MM.1S (cell line): ENCODE results near the gene TANK.
A peak's percentile ranks its signal among the peaks of the same experiment; 100 is the strongest.

Experiments
- DNase-seq: peaks from one replicate; pipeline ENCODE4 v3.0.0-alpha.2; 2015
- H2AFZ ChIP-seq: fragments of 300-600 bp; sonication (generic); 2 replicates; pipeline ENCODE4 v1.6.0; 2016; ENCODE audit warnings: antibody characterized with exemption, low read length
- H3F3A ChIP-seq: fragments of 300-600 bp; sonication (generic); 2 replicates; pipeline ENCODE4 v1.6.1; 2016; ENCODE audit warnings: mild to moderate bottlenecking, antibody characterized with exemption, low read length, moderate library complexity, mixed read lengths; ENCODE audit not compliant: insufficient read depth
- H3K27ac ChIP-seq: fragments of 300-600 bp; sonication (generic); 2 replicates; pipeline ENCODE4 v1.5.1; 2016; ENCODE audit warnings: mild to moderate bottlenecking, low read length
- H3K27me3 ChIP-seq: fragments of 300-600 bp; sonication (generic); replicated peaks from 2 replicates; pipeline ENCODE4 v1.6.0; 2016; ENCODE audit warnings: low read length; ENCODE audit not compliant: insufficient read depth
- H3K36me3 ChIP-seq: fragments of 300-600 bp; sonication (generic); replicated peaks from 2 replicates; pipeline ENCODE4 v1.6.1; 2016; ENCODE audit warnings: mild to moderate bottlenecking, low read length, mixed read lengths; ENCODE audit not compliant: insufficient read depth
- H3K4me1 ChIP-seq: fragments of 300-600 bp; sonication (generic); 2 replicates; pipeline ENCODE4 v1.6.1; 2016; ENCODE audit warnings: low read length, mixed read lengths
- H3K4me2 ChIP-seq: fragments of 300-600 bp; sonication (generic); 2 replicates; pipeline ENCODE4 v1.6.0; 2016; ENCODE audit warnings: low read depth, low read length
- H3K4me3 ChIP-seq: fragments of 300-600 bp; sonication (generic); 2 replicates; pipeline ENCODE4 v1.5.1; 2016; ENCODE audit warnings: low read length, mixed read lengths
- H3K79me2 ChIP-seq: fragments of 300-600 bp; sonication (generic); 2 replicates; pipeline ENCODE4 v1.6.1; 2016; ENCODE audit warnings: mixed run types, low read length, mixed read lengths
- H3K9ac ChIP-seq: fragments of 300-600 bp; sonication (generic); 2 replicates; pipeline ENCODE4 v1.6.1; 2016; ENCODE audit warnings: low read length, mixed read lengths
- H3K9me2 ChIP-seq: fragments of 300-600 bp; sonication (generic); replicated peaks from 2 replicates; pipeline ENCODE4 v1.6.1; 2016; ENCODE audit warnings: mild to moderate bottlenecking, low read length, mixed read lengths; ENCODE audit not compliant: insufficient read depth
- H3K9me3 ChIP-seq: fragments of 300-600 bp; sonication (generic); replicated peaks from 2 replicates; pipeline ENCODE4 v1.6.1; 2016; ENCODE audit warnings: mild to moderate bottlenecking, low read length, mixed read lengths; ENCODE audit not compliant: insufficient read depth
- H4K20me1 ChIP-seq: fragments of 300-600 bp; sonication (generic); 2 replicates; pipeline ENCODE4 v1.6.1; 2016; ENCODE audit warnings: mild to moderate bottlenecking, low read length, moderate library complexity, mixed read lengths; ENCODE audit not compliant: insufficient read depth
- CTCF ChIP-seq: fragments of 300-600 bp; sonication (generic); IDR thresholded peaks from 2 replicates; pipeline ENCODE4 v1.5.1; 2016; ENCODE audit warnings: antibody characterized with exemption, low read length, mixed read lengths
- EZH2 ChIP-seq: fragments of 300-600 bp; sonication (generic); optimal IDR thresholded peaks from 2 replicates; pipeline ENCODE3; 2017; ENCODE audit warnings: low read depth, mild to moderate bottlenecking, antibody characterized with exemption, low read length, mixed read lengths
- EZH2phosphoT487 ChIP-seq: fragments of 300-600 bp; sonication (generic); IDR thresholded peaks from 2 replicates; pipeline ENCODE4 v1.6.1; 2018; ENCODE audit warnings: antibody characterized with exemption, low read length

Gene TANK

GRCh38 chr2:161237392-161238264 lies 77.4 kb downstream of the TANK start:
- H3K4me1 ChIP-seq = no peaks in the 10 kb centered on the region
- H3K27me3 ChIP-seq = no peaks in the 10 kb centered on the region
- peak; percentile 37 for DNase-seq
- no peaks in the 10 kb centered on the region for H3K36me3 ChIP-seq
- H3K4me2 ChIP-seq = peak overlapping the region; percentile 72
- peak overlapping the region; percentile 28 for H2AFZ ChIP-seq
- peak overlapping the region; percentile 18; the same call in 1 of the 2 replicates for H3K9ac ChIP-seq
- no peaks in the 10 kb centered on the region for H3K9me2 ChIP-seq
- no peaks in the 10 kb centered on the region for H3F3A ChIP-seq
- no peaks in the 10 kb centered on the region for H3K9me3 ChIP-seq
- no peak for TF ChIP-seq CTCF
- no peak for TF ChIP-seq EZH2
- no peak for TF ChIP-seq EZH2phosphoT487
- no peak overlapping the region for H3K27ac ChIP-seq
- H3K79me2 ChIP-seq = no peaks in the 10 kb centered on the region
- no peaks in the 10 kb centered on the region for H4K20me1 ChIP-seq
- peak overlapping the region; percentile 61 for H3K4me3 ChIP-seq

- no peak for DNase-seq
- H3F3A ChIP-seq = no peaks in the 10 kb centered on the region
- peak overlapping the region; percentile 28 for H2AFZ ChIP-seq
These were observed 78.0 kb downstream of the TANK start for GRCh38 chr2:161238265-161238559.

DNA sequence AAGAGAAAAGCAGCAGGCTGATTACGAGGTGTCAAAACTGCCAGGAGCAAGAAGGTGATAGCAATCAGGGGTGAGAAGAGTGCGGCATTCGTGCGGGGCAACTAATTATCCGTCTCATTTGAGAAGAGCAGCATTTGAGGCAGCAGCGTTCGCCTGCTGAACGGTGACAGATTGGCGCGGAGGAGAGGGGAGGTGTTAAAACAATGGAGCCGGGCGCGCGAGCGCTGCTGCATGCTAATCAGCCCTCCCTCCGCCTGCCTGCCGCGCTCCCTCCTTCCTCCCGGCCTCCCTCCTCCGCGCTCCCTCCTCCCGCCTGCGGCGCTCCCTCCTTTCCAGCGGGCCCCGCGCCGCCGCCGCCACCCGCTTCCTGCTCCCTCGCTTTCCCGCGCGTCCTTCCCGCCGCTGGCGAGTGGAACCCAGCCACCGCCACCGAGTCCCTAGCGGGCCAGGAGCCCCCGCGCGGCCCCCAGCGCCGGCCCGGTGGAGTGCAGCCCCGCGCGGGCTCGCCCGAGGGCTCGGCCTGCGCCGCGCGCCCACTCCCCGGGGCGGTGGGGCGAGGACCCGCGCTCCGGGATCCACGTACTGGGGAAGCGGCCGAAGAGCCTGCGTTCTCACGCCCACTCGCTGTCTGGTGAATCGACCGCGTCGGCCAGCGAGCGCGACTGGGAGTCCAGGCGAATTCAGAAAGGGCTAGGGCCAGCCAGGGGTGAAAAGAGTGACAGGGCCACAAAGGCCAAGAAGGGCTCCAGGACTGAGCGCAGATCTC lies 78.5 kb downstream of the TANK start:
- no peak overlapping the region for H3K27ac ChIP-seq
- H3K9ac ChIP-seq = no peak overlapping the region
- H3K9me2 ChIP-seq = no peaks in the 10 kb centered on the region
- no peak for TF ChIP-seq EZH2
- H3K4me3 ChIP-seq = peak overlapping the region; percentile 61
- H3K27me3 ChIP-seq = no peaks in the 10 kb centered on the region
- H3K36me3 ChIP-seq = no peaks in the 10 kb centered on the region
- H3F3A ChIP-seq = no peaks in the 10 kb centered on the region
- no peaks in the 10 kb centered on the region for H3K9me3 ChIP-seq
- peak overlapping the region; percentile 72 for H3K4me2 ChIP-seq
- H2AFZ ChIP-seq = peak overlapping the region; percentile 28; the same call in 1 of the 2 replicates
- peak; percentile 31 for DNase-seq
- no peaks in the 10 kb centered on the region for H3K4me1 ChIP-seq
- H4K20me1 ChIP-seq = no peaks in the 10 kb centered on the region
- no peaks in the 10 kb centered on the region for H3K79me2 ChIP-seq

More at GRCh38 chr2:161238265-161238559, 78.0 kb downstream of the TANK start:
- no peak for TF ChIP-seq EZH2phosphoT487
- TF ChIP-seq CTCF = no peak
- TF ChIP-seq EZH2 = no peak
- no peaks in the 10 kb centered on the region for H3K9me2 ChIP-seq
- H3K4me2 ChIP-seq = peak overlapping the region; percentile 72
- H3K27me3 ChIP-seq = no peaks in the 10 kb centered on the region
- H3K9me3 ChIP-seq = no peaks in the 10 kb centered on the region
- H3K27ac ChIP-seq = no peak overlapping the region
- peak overlapping the region; percentile 61 for H3K4me3 ChIP-seq
- peak overlapping the region; percentile 18; the same call in 1 of the 2 replicates for H3K9ac ChIP-seq
- no peaks in the 10 kb centered on the region for H4K20me1 ChIP-seq
- no peaks in the 10 kb centered on the region for H3K36me3 ChIP-seq
- H3K79me2 ChIP-seq = no peaks in the 10 kb centered on the region
- no peaks in the 10 kb centered on the region for H3K4me1 ChIP-seq
